GM12875 (cell line): Measurements from ENCODE around the gene TYR.

ENCODE experiments used
- H3K4me3 ChIP-seq: one replicate; pipeline ENCODE4 v1.5.1; 2011; ENCODE audit warnings: low read depth, low read length, control low read depth
- CTCF ChIP-seq: IDR thresholded peaks from 2 replicates; pipeline ENCODE4 v1.5.1; 2011; ENCODE audit warnings: low read depth, mild to moderate bottlenecking, control low read depth, inconsistent platforms, low read length, moderate library complexity, borderline replicate concordance; ENCODE audit not compliant: insufficient read depth

Gene TYR

GRCh38 chr11:89175796-89176195 lies 1.9 kb upstream of the TYR start:
- no peak overlapping the region for H3K4me3 ChIP-seq

GRCh38 chr11:89176938-89177337 lies 737 bp upstream of the TYR start:
- no peak overlapping the region for H3K4me3 ChIP-seq
- TF ChIP-seq CTCF, result no peak

More at GRCh38 chr11:89175796-89176195, 1.9 kb upstream of the TYR start:
- no peak for TF ChIP-seq CTCF

- H3K4me3 ChIP-seq, result no peak overlapping the region
- TF ChIP-seq CTCF, result no peak
Observed at GRCh38 chr11:89181111-89181510, 3.4 kb downstream of the TYR start.

- no peak overlapping the region for H3K4me3 ChIP-seq
- no peak for TF ChIP-seq CTCF
Observed at GRCh38 chr11:89182773-89183518, 5.3 kb downstream of the TYR start.

GRCh38 chr11:89184021-89184420 lies 6.3 kb downstream of the TYR start:
- no peak for TF ChIP-seq CTCF
- no peak overlapping the region for H3K4me3 ChIP-seq

- TF ChIP-seq CTCF, result no peak
Observed at GRCh38 chr11:89189776-89190175, 12.1 kb downstream of the TYR start.

GRCh38 chr11:89201138-89201537 lies 23.5 kb downstream of the TYR start:
- H3K4me3 ChIP-seq, result no peak overlapping the region
- no peak for TF ChIP-seq CTCF

More at GRCh38 chr11:89189776-89190175, 12.1 kb downstream of the TYR start:
- no peak overlapping the region for H3K4me3 ChIP-seq
